ENCODE measurements around the gene LYZL6. TPM values are rescaled to one million over a fixed set of nuclear protein-coding genes. Genes with fewer than 3 reads are reported as not detected.
"Not testable (repeated sequence)": the region's sequence is repeated elsewhere in the genome, so short reads cannot be mapped to it uniquely, and the experiment has no call there.

LYZL6 gene
- total RNA-seq, 1 donor from 2014 or later: not detected

DNA sequence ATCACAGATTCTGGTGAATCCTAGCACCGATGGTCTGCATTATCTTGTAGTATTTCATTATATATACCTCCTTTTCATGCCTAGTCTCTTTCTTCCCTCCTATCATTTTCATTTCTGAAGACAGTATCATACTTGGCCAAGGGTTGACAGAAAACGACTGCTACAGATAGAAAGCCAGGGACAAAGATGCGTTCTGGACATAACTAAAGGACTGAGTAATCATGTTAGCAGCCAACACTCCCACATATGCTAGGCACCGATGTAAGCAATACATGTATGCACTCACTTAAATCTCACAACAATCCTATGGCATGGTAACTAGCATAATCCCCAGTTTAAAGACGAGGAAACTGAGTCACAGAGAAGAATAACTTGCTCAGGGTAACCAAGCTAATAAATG, 35.8 kb downstream of the LYZL6 start:
- DNase-seq (ENCODE audit: low spot score): no peak

DNA sequence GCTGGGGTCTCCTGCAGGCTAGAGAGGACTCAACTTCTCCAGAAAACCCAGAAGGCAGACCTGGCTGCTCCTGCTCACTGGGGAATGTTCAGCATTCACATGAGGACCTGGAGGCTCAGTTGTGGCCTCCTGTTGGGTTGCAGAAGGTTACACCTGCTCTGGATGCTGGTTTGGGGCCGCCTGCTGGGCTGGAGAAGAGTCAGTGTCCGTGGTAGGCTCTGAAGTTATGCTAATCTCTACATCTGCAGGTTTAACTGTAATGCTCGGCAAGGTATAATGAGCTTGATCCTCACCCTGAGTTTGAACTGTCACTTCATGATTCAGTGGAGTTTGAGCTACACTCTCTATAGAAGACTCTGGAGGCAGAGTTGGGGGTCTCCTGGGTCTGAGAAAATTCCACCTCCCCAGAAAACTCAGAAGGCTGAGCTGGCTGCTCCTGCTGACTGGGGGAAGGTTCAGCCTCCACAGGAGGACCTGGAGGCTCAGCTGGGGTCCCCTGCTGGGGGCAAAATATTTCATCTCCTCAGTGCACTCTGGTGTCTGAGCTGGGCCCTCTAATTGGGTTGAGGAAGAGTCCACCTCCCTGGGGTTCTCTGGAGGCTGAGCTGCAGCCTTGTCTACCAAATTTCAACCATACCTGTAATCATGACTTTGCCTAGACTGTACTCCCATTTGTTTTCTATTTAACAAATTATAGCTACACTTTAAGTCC, 36.4 kb downstream of the LYZL6 start:
- DNase-seq (ENCODE audit: low spot score): no peak

DNA sequence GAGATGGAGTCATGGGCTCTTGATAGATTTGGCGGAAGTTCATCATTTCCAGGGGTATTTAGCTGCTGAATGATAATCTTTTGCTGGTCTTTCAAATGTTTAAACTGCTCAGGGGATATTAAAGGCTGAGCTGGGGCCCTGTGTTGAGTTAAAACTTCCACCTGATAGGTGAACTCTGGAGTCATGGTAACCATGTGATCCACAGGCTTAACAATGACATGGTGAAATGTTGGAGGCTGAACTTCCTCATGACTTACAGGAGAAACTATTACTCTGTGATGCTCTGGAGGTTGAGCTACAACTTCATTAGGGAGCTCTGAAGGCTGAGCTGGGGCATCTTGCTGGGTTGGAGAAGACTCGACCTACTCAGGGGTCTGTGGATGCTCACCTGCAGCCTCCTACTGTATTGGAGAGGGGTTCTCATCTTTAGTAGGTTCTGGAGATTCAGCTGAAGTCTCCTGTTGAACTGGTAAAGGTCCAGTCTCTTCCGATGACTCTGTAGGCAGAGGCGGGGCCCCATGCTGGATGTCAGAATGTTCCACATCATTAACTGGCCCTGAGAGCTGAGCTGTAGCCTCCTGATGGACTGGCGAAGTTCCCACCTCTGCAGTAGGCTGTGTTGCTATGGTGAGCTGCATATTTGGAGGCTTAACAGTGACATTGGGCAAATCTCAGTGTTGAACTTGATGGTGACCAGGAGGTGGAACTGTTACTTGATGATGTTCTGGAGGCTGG, 37.2 kb downstream of the LYZL6 start:
- peak; percentile 52 for DNase-seq (ENCODE audit: low spot score)

DNA sequence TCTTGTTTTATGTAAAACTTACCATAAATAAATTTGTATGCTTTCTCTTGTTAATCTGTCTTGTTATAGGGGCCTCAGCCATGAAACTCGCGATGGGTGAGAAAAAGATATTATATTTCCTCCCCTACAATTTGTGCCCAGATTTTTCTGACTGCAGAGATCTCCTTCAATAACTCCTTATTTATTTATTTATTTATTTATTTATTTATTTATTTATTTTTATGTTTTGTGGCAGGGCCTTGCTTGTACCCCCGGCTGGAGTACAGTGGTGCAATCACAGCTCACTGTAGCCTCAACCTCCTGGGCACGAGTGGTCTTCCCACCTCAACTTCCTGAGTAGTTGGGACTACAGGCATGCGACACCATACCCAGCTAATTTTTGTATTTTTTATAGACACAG, 40.1 kb downstream of the LYZL6 start:
- DNase-seq (ENCODE audit: low spot score): no peak

DNA sequence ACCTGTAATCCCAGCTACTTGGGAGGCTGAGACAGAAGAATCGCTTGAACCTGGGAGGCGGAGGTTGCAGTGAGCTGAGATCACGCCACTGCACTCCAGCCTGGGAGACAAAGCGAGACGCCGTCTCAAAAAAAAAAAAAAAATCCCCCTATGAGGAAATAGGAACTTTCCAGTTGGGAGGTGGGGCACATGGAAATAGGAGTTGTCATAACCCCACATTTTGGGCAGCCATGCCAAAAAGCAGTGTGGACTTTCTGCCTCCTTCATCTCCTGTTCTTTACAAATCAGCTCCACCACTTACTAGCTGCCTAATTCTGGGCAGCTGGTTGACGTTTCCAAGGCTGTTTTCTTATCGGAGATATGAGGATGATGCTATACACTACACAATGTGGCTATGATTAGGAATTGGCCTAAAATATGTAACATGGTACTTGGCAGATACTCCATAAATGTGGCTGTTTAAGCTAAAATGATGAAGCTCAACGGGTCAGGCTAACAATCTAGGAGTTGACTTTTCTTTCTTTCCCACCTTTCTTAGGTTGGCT, 41.8 kb downstream of the LYZL6 start:
- peak; percentile 81 for DNase-seq (ENCODE audit: low spot score)

GRCh38 chr17:35900708-35901480, 42.6 kb downstream of the LYZL6 start:
- DNase-seq (ENCODE audit: low spot score): peak; percentile 73

DNA sequence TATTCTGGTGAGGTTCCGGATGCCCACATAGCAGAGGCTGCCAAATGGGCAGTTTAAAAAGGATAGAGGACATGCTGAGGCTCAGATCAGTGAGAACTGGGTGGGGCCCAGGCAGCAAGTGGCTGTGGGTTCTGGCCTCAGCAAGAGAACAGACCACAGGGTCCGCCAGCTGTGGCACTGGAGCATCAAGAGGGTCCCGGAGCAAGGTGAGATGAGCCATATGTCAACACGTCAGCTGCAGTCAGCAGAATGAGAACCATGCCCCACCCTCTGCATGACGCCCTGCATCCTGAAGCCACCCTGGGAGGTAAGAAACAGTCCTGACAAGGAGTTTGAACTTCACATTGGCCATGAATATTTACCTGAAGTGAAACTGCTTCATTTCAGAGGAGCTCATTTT, 43.2 kb downstream of the LYZL6 start:
- no peak for DNase-seq (ENCODE audit: low spot score)

- DNase-seq (ENCODE audit: low spot score): no peak
These were observed 45.0 kb downstream of the LYZL6 start for GRCh38 chr17:35898283-35899070.

GRCh38 chr17:35897772-35898171, 45.7 kb downstream of the LYZL6 start:
- DNase-seq (ENCODE audit: low spot score): not testable (repeated sequence)

GRCh38 chr17:35895636-35896587, 47.6 kb downstream of the LYZL6 start:
- no peak for DNase-seq (ENCODE audit: low spot score)

DNA sequence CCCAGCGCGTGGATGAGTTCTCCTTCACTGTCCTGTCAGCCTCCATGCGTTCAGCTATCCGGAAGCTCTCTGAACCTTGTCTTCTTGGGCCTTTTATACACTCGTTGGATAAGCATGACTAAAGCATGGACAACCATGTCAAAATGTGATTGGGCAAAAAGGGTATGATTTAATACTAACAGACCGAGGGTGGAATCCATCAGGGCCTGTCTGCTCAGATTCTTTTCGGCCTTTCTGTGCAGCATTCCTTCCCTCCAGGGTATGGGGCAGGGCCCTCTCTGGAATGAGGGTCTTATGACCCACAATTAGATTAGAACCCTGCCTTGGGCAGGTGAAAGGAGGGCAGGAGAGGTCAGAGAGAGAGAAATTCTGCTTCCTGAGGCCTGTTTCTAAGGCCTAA, 49.3 kb downstream of the LYZL6 start:
- no peak for DNase-seq (ENCODE audit: low spot score)

GRCh38 chr17:35893751-35894150, 49.8 kb downstream of the LYZL6 start:
- no peak for DNase-seq (ENCODE audit: low spot score)

- no peak for DNase-seq (ENCODE audit: low spot score)
These were observed 51.1 kb downstream of the LYZL6 start for GRCh38 chr17:35892091-35893035.

- no peak for DNase-seq (ENCODE audit: low spot score)
These were observed 52.2 kb downstream of the LYZL6 start for GRCh38 chr17:35891269-35891668.

DNA sequence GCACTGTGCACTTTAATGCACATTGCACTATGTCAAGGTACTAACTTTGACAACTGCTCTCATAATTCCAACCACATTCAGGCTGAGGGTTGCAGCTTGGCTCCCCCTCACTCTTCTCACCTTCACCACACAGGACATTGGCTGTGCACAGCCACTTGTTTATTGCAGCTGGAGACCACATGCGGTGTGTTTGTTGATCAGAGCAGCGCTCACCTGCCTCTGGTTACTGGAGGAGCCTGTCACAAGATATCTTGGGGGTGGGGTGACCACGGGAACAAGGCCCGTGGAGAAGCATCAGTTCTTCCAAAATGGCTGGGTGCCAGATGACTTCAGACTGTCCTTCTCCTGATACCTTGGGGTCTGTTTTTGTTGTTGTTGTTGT, 52.7 kb downstream of the LYZL6 start:
- DNase-seq (ENCODE audit: low spot score): no peak

DNA sequence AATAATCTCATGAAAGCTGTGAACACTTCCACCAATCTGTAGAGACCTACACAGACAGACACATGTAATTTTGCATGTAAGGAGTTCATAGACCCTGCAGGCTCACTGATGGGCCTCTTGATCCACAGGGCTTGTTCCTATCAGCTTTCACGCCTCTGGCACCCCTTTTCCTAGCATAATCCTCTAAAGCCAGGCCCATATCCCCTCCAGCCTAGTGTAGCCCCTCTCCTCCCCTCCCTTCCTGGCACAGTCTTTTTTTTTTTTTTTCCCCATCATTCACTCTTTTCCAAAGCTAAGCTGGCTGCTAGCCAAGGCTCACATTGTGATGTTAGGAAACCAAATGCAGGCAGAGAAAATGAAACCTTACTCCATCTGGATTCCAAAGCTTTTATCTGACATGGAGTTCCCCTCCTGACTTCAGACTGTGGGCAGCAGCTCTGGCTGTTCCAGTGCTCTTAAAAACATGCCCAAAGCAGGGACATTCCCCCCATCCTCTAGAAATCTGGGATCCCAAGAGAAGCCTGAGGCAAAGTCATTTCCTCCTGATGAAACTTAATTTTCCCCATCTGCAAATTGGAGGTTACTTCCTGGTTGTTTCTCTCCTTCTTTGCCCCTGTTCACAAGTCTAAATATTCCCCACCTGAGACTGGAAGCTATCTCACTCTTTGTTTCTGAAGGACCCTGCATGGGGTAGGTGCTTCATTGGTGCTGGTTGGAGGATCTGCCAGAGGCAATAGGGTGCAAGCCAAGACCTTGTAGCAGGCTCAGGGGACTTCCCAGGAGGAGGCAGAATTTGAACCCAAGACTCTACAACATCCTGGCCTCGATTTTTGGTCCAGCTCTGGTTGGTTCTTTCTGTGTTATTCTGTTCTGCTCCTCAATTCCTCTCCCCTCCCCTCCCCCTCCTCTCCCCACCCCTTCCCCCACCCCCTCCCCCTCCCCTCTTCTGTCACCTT, 53.4 kb downstream of the LYZL6 start:
- peak; percentile 92 for DNase-seq (ENCODE audit: low spot score)

- DNase-seq (ENCODE audit: low spot score): no peak
These were observed 54.3 kb downstream of the LYZL6 start for GRCh38 chr17:35889241-35889640.
